H7 (cell line): ENCODE data around the gene PROS1. TPM values are rescaled to one million over a fixed set of nuclear protein-coding genes. Genes with fewer than 3 reads are reported as not detected.
A peak's percentile ranks its signal among the peaks of the same experiment; 100 is the strongest.

Source experiments
- DNase-seq: peaks from one replicate; pipeline ENCODE4 v3.0.0; 2012
- H3K27me3 ChIP-seq: 2 replicates; pipeline ENCODE4 v1.6.0; 2011; ENCODE audit warnings: mild to moderate bottlenecking, low read length; ENCODE audit not compliant: control insufficient read depth, insufficient read depth
- H3K36me3 ChIP-seq: replicated peaks from 2 replicates; pipeline ENCODE4 v1.5.1; 2011; ENCODE audit warnings: low read length; ENCODE audit not compliant: control insufficient read depth, insufficient read depth
- H3K4me3 ChIP-seq: 2 replicates; pipeline ENCODE4 v1.5.1; 2011; ENCODE audit warnings: low read depth, mild to moderate bottlenecking, control low read depth, low read length, moderate library complexity; ENCODE audit not compliant: insufficient read depth
- total RNA-seq: library from RNA; depleted of rRNA; stranded (reverse); fragments of >200 nt; shearing (Covaris generic); gene quantifications from 2 replicates; pipeline ENCODE4 v1.2.3, GENCODE V29; 2014; rRNA removed

PROS1 gene
- 6.5 and 7.5 TPM in 2 replicates for total RNA-seq

- peak; percentile 77 for DNase-seq
- Histone ChIP-seq H3K4me3 (peak within 1 kb of the TSS; percentile 59), H3K36me3 (no peaks in the 10 kb centered on the region), H3K27me3 (peaks cover 9% of the 10 kb centered on the region)
These were observed at the start of gene PROS1 for GRCh38 chr3:93973131-93974126. TSS of gene PROS1 (minus strand) at chr3:93973896. CDS start at chr3:93973749, 147 bp downstream.

GRCh38 chr3:94020293-94020692 is 46.6 kb upstream of the PROS1 start:
- no peak for DNase-seq
- Histone ChIP-seq H3K4me3 (no peak overlapping the region), H3K27me3 (no peaks in the 10 kb centered on the region), H3K36me3 (no peaks in the 10 kb centered on the region; the same call in 1 of the 2 replicates)

DNA sequence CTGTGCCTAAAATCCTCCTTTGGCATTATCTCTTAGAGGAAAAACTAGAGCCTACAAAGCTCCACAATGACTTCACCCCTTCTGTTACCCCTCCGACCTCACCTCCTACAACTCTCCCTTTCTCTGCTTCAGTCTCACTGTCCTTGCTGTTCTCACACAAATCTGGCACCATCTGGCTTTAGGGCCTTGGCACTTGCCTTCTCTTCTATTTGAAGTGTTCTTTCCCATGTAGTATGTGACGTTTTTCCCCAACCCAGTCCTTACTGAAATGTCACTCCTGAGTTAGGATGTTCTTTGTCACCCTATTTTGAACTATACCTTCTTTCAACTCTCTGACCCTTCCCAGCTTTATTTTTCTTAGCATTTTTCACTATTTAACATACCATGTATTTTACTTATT is 46.0 kb upstream of the PROS1 start:
- H3K4me3 ChIP-seq, result no peak overlapping the region
- H3K27me3 ChIP-seq, result no peaks in the 10 kb centered on the region
- DNase-seq, result no peak
- no peaks in the 10 kb centered on the region; the same call in 1 of the 2 replicates for H3K36me3 ChIP-seq

- no peaks in the 10 kb centered on the region for H3K36me3 ChIP-seq
- H3K4me3 ChIP-seq, result no peak overlapping the region
- H3K27me3 ChIP-seq, result no peaks in the 10 kb centered on the region
- DNase-seq, result no peak
These were observed 41.3 kb upstream of the PROS1 start for GRCh38 chr3:94015025-94015424.

DNA sequence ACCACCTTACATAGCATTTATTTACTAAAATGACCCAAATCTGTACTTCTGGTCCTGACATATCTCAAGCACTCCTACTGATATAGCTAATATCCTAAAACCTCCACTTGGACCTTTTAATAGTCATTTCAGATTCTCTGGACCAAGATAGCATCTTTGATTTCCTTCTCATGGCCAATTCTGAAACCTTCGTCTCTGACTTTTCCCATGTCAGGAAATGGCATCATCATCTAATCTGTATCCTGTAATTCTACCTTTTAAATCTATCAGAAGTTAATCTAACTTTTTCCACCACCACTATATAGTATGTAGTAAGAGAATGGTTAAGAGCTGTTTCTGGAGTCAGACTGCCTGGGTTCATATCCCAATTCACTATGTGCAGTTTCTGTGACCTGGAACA is 38.5 kb upstream of the PROS1 start:
- DNase-seq, result no peak
- Histone ChIP-seq H3K4me3 (no peak overlapping the region), H3K36me3 (no peaks in the 10 kb centered on the region), H3K27me3 (no peaks in the 10 kb centered on the region)

GRCh38 chr3:94011233-94011711 is 37.6 kb upstream of the PROS1 start:
- no peaks in the 10 kb centered on the region for H3K27me3 ChIP-seq
- H3K4me3 ChIP-seq, result no peak overlapping the region
- DNase-seq, result no peak
- no peaks in the 10 kb centered on the region for H3K36me3 ChIP-seq

DNA sequence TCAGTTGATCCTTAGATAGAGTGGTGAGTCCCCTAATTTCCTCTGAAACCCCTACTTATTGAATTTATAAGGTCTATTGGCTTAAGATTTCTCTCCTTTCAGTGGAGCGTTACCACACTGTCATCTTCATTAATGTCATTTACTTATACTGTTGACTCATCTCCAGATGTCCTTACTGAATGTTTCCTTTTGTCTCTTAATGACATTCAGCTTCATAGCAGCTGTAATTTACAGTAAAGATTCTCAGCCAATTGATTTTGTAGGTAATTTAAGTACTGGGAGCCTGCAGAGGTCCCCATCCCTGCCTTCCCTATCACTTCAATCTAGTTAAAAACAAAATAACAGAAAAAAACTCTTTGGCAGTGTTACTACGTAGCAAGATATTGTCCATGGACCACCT is 35.9 kb upstream of the PROS1 start:
- DNase-seq, result no peak
- Histone ChIP-seq H3K36me3 (no peaks in the 10 kb centered on the region), H3K27me3 (no peaks in the 10 kb centered on the region), H3K4me3 (no peak overlapping the region)

- DNase-seq, result no peak
- Histone ChIP-seq H3K4me3 (no peak overlapping the region), H3K27me3 (no peaks in the 10 kb centered on the region), H3K36me3 (no peaks in the 10 kb centered on the region)
These were observed 34.6 kb upstream of the PROS1 start for GRCh38 chr3:94008253-94008652.

GRCh38 chr3:94004301-94004910 is 30.7 kb upstream of the PROS1 start:
- Histone ChIP-seq H3K27me3 (no peaks in the 10 kb centered on the region), H3K36me3 (no peaks in the 10 kb centered on the region), H3K4me3 (no peak overlapping the region)
- no peak for DNase-seq

DNA sequence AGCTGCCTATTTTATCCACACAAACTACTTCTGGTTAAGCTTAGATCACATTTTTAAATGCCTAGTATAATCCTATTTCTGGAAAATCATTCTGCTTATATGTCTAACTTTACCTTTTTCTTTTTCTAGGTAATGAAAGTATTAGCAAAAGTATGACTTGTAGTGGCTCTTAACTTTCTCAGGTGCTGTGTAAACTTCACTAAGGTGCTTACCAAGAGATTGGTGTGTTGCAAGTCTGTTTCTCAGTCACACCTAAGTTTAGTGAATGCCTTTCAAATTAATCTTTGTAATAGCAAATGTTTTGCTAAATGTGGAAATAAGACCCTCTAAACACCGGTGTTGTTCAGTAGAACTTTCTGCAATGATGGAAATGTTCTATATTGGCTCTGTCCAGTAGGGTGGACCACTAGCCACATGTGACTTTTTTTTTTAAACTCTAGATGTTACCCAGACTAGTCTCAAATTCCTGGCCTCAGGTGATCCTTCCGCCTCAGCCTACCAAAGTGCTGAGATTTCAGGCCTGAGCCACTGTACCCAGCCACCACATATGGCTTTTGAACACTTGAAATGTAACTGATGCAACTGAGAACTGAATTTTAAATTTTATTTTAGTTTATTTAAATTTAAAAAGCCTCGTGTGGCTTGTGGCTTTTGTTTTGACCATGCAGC is 28.3 kb upstream of the PROS1 start:
- no peaks in the 10 kb centered on the region for H3K27me3 ChIP-seq
- H3K4me3 ChIP-seq, result no peak overlapping the region
- DNase-seq, result no peak
- H3K36me3 ChIP-seq, result no peaks in the 10 kb centered on the region

DNA sequence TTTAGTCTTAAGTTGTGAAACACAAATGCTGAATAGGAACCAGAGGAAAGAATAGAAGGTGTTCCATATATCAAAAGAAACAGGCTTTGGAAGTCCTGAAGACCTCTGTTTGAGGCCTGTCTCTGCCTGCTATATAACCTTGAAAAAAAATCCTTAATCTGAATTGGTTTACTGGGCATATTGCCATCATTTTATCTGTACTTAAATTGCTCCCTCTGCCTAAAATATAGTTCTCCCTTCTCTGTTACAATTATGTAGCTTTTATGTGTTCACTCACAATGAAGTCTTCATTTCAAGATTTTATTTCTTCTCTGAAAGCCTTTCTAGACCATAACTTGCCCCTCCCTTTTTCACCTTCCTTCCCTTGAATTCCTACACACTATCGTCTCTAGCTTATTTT is 27.5 kb upstream of the PROS1 start:
- no peaks in the 10 kb centered on the region for H3K36me3 ChIP-seq
- no peak for DNase-seq
- no peak overlapping the region for H3K4me3 ChIP-seq
- H3K27me3 ChIP-seq, result no peaks in the 10 kb centered on the region

- Histone ChIP-seq H3K27me3 (no peaks in the 10 kb centered on the region), H3K36me3 (no peaks in the 10 kb centered on the region), H3K4me3 (no peak overlapping the region)
- DNase-seq, result no peak
These were observed 20.4 kb upstream of the PROS1 start for GRCh38 chr3:93994056-93994455.

- Histone ChIP-seq H3K36me3 (no peaks in the 10 kb centered on the region), H3K27me3 (no peaks in the 10 kb centered on the region), H3K4me3 (no peak overlapping the region)
- DNase-seq, result no peak
These were observed 18.5 kb upstream of the PROS1 start for GRCh38 chr3:93992207-93992606.

DNA sequence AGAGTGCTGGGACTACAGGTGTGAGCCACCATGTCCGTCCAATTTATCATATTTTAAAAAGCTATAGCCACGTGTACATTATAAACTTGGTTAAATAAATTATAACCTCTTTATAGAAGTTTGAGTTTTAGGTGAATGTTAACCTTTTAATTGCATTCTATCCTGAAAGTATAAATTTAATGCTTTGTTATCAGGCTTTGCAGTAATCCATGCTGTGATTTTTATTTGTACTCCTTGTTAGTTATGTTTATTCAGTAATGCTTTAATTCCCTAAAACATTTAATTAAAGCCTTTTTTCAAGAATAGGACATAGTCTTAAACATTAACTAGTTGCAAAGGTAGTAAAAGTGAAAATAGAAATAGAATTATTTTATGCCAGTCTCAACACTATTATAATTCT is 17.9 kb upstream of the PROS1 start:
- DNase-seq, result no peak
- Histone ChIP-seq H3K4me3 (no peak overlapping the region), H3K27me3 (no peaks in the 10 kb centered on the region), H3K36me3 (no peaks in the 10 kb centered on the region)
